Measurements from ENCODE around the gene EPOP.

Gene EPOP

DNA sequence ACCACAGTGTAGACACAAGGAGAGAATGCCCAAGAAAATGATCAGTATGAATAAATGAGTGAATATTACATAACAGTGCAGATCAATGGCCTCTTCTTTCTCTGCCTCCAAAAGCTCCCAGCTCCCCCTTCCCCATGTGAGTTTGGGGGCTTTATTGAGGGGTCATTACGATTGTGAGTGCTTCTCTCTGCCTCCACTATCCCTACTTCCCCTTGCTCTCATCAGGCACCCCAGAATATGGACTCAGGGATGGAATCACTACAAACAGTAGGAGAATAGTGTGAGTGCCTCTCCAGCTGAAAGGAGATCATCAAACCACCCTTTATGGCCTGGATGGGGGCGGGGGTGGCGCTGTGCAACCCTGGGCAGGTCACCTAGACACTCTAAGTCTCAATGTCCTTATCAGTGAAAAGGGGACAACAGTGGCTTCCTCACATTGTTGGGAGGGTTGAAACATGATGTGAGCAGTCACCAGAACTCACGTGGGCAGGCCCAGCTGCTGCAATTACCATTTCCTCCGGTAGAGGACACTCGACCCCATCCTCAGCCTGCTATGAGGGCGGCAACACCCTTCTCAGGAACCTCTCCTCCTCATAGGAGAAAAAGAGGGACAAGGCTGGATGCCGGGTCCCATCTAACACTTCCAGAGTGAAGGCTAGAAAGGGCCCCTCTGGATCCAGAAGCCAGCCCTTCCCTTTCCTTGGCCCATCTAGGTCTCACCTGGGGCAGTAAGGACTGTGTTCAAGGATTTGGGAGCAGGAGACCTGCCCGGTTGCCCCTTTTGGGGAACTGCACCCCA is 2.1 kb upstream of the EPOP start:
- no peak for FAIRE-seq
- DNase-seq (ENCODE audit: insufficient read length, low spot score), result peak; percentile 94

DNA sequence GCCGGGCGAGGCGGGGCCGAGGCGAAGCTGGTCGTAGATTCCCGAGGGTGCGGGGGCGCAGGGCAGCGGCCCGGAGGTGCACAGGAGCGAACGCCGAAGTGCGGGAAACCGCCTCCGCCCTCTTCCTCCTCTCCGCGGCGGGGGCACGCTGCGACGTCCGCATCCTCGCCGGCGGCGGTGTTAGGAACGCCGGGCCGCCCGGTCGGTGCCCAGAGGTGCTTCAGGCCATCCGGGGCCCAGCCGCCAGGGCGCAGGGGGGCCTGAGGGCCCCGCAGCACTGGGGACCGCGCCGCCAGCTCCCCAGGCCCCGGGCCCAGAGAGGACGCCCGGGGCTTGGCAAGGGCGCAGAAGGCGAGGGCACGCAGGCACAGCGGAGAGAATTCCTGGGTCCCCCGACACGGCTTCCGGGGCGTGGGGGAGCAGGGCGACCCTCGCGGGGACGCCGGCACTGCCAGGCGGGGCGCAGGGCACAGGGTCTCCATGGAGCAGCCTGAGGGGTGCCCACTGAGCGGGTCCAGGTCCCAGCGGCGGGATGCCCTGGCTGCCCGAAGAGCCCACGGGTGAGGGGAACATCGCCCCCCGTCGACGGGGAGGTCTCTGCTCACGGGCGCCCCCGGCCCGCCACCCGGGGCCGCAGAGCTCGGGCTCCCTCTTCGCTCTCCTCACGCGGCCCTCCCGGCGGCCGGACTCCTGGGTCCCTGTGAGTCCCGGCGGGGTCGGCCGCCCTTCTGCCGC is 576 bp downstream of the EPOP start:
- DNase-seq (ENCODE audit: insufficient read length, low spot score) (no peak), FAIRE-seq (no peak)

DNA sequence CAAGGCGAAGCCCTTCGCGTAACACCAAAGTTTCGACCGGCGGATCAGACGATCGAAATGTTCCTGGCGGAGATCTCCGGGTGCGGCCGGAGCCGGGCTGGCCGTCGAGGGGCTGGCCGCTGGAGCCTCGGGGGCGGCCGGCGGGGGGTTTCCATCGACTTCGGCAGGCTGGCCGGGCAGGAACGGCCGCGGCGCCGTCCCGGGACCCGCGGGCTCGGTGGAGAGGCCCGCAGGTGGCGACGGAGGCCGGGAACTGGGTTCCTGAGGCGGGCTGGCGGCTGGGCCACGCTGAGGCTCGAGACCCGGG is 1.1 kb downstream of the EPOP start:
- DNase-seq (ENCODE audit: insufficient read length, low spot score) (no peak), FAIRE-seq (no peak)

DNA sequence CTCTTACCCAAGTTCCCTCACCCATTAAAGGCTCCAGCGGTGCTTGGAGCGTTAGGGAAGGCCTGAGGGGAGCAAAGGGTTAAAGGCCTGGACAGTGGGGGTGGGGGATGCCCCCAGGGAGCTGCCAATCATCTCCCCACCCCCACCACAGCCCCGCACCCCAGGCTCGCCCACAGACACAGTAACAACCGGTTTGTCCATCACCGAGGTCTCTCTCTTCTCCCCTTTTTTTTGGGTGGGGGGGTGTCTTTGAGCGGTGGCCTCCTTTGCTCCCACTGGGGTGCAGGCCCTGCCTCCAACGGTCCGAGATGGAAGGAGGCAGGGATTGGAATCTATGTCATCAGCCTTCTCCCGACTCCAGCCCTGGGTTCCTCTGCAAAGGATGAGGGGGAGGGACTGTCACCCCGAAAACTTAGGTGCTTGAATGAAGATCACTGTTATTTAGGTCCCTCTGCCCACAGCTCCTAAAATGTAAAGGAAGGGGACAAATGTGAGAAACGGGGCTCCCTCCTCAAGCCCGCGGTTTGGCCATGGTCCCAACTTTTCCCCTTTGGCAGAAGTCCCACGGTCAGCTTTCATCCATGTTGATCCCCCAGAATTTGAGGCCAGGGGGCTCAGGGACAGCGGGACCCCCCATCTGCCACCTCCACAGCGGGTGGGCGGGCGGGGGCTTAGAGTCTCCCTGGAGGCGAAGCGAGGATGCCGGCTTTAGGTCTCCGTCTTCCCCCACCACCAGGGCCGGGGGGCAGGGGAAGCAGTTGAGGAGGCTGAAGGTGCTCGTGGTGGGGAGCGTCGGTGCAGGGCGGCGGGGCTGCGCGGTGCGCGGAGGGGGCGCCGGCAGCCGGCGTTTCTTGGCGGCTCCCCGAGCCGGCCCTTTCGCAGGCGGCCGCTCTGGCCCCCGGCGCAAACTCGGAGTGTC is 1.7 kb downstream of the EPOP start:
- no peak for FAIRE-seq
- DNase-seq (ENCODE audit: insufficient read length, low spot score), result no peak

DNA sequence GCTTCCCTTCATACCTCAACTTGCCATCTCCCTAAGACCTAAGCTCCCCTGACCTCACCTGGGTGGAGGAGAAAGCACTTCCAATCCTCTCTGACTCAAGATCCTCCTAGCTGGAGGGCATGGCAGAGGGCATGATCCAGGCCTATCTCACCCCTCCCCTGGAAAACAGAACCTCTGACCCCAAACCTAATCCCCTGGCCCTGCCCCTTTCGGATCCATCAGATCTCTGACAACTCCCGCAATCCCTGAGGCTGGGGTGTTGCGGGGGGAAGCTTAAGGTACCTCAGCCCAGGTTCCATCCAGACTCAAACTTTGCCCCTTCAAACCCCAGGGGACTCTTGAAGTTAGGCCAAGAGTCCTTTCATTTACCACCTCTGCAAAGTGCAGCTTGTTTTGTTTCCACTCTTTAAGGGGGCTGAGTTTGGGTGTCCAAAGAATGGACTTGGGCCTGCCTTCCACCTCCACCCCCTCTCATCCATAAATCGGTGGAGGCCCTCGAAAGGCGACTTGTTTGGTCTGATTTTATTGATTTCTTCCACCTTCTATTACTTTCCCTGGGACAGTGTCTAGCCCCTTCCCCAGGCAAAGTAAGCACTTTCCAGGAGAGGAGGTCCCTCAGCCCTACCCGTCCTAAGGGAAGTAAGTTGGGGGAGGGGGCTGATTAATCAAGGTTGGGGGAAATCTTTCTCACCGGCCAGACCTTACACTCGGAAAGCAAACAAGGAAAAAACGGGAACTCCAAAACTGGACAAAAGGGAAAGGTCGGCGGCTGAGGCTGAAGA is 2.6 kb downstream of the EPOP start:
- no peak for FAIRE-seq
- no peak for DNase-seq (ENCODE audit: insufficient read length, low spot score)

DNA sequence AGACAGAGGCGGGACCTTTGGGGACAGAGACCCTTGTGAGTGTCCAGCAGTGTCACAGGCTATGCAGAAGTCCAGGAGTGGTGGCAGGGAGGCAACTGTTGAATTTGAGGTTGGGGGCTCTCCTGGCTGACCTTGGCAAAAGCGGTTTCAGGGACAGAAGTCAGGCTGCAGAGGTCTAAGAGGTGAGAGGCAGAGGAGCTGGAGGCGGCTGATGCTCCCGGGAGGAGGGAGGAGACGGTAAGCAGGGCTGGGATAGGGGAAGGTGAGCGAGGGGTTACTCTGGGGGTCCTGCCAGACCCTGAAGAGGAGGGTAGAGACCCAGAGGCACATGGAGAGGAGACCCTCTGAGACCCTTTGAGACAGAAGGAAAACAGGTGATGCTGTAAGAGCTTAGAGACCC is 5.2 kb downstream of the EPOP start:
- FAIRE-seq, result no peak
- no peak for DNase-seq (ENCODE audit: insufficient read length, low spot score)

DNA sequence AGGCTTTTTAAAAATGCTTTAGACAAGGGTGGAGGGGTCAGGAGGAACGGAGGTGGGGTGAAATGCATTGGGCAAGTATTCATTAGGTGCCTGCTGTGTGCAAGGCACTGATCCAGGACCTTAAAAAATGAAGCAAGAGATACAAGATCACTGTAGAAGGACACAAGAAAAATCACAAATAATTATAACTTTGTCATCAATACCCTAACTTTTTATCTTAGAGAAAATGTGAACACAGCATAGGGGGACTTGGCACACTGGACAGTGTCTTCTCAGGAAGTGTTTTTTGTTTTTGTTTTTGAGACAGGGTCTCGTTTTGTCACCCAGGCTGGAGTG is 7.0 kb downstream of the EPOP start:
- FAIRE-seq, result no peak

DNA sequence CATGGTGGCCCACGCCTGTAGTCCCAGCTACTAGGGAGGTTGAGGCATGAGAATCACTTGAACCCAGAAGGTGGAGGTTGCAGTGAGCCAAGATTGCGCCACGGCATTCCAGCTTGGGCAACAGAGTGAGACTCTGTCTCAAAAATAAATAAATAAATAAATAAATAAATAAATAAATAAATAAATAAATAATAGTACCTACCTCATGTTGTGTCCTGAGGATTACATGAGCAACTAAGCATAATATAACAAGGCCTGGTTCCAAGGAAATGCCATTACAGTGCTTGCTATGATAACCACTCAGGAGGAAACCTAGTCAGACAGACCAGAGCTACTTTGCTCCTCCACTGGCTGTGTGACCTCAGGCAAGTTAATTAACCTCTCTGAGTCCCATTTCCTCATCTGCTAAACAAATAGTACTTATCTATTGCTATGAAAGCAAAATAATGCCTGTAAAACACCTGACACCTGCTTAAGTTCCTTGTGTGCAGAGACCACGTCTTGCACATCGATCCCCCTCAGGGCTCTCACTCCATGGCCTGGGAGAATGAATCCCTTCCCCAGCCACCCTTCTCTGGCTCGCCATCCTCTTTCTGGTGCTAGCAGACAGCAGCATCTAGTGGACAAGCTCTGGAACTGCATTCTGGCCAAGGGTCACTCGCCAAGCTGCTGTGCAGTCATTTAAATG is 7.5 kb downstream of the EPOP start:
- DNase-seq (ENCODE audit: insufficient read length, low spot score) (peak; percentile 92), FAIRE-seq (no peak)

More for the DNA sequence above, 7.0 kb downstream of the EPOP start:
- no peak for DNase-seq (ENCODE audit: insufficient read length, low spot score)

DNA sequence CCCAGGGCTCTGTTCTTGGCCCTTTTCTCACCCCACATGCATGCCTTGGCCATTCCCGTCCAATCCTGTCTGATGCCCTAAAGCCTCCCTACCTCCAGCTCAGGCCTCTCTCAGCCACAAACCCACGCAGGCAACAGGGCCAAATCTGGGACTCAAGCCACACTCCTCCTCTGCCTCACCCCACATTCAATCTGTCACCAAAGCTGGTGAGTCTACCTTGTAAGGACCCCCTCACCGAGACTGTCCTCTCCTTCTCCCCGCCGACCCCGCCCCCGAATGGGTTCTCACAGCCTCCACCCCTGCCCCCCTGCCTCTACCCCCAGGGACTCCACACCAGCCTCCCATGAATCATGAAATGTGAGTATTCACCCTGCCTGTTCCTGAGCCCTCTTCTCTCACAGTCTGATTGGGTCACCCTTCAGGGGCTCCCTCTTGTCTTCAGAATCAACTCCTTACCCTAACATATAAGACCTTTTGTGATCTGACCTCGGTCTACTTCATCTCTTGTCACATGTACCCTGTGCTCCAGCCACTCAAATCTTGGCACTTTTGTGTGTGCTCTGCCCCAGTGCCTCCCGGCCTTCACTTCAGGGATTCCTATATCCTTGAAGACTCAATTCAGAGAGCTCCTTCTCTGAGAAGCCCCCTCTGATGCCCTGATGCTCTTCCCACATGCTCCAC is 10.7 kb downstream of the EPOP start:
- DNase-seq (ENCODE audit: insufficient read length, low spot score) (no peak), FAIRE-seq (no peak)

DNA sequence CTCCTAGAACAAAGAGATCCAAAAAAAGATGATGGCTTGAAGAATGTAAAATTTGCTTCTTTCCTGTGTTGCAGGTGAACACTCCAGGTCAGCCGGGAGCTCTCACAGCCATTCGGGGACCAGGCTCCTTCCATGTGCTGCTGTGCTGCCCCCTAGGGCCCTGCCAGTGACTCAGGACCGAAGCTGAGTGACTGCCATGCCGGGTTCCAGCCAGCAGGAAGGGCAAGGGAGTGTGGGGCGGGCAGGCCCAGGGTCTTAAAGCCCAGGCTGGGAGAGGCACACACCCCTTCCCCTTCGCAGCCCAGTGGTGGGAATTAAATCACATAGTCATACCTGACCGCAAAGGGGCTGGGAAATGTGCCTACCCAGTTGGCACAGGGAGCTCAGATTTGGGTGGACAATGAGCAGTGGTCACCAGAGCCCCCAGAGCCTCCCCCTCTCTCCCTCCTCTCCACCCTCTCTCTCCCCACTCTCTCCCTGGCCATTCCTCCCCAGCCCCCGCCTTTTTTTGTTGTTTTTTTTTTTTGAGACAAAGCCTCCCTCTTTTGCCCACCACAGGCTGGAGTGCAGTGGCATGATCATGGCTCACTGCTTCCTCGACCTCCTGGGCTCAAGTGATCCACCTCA is 11.5 kb downstream of the EPOP start:
- DNase-seq (ENCODE audit: insufficient read length, low spot score) (peak; percentile 87), FAIRE-seq (no peak)

DNA sequence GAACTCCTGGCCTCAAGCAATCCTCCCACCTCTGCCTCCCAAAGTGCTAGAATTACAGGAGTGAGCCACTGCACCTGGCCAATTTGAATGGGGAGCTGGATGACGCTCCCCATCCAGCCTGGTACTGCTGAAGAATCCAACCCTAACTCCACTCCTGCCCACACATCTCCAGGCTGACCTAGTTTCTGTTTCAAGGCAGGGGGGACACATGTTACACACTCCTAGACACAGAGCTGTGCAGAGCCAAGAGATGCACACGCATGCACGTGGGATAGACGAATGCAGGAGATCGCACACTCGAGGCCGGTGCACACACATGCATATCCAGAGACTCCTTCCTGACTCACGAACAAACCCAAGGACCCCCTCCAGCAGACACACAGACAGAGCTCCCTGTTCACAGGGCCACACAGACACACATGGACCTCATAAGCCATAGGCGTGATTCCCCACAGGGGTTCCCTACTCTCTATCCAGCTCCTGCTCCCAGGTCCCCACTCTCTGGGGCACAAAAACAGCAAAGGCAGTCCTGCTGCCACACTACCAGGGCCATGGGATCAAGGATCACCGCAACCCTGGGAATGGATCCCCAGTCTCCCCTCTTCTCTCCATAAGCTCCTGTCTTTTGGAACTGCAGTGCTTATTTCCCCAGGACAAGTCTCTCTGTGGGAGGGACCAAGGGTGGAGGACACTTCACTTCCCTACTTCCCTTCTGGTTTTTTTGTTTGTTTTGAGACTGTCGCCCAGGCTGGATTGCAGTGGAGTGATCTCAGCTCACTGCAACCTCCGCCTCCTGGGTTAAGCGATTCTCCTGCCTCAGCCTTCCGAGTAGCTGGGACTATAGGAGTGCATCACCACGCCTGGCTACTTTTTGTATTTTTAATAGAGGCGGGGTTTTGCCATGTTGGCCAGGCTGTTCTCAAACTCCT is 14.4 kb downstream of the EPOP start:
- FAIRE-seq, result no peak
- no peak for DNase-seq (ENCODE audit: insufficient read length, low spot score)

DNA sequence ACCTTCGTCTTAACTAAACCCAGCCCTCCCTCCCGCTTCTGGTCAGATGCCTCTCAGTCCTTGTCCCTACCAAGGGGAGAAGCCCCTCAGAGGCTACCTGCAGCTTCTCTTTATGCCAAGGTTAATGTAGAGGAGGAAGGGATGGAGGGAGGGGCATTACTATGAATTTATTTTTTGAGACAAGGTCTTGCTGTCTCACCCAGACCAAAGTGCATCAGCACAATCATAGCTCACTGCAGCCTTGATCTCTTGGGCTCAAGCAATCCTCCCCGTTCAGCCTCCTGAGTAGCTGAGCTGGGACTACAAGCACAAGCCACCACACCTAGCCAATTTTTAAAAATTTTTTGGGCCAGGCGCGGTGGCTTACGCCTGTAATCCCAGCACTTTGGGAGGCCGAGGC is 15.3 kb downstream of the EPOP start:
- DNase-seq (ENCODE audit: insufficient read length, low spot score), result no peak
- FAIRE-seq, result no peak

DNA sequence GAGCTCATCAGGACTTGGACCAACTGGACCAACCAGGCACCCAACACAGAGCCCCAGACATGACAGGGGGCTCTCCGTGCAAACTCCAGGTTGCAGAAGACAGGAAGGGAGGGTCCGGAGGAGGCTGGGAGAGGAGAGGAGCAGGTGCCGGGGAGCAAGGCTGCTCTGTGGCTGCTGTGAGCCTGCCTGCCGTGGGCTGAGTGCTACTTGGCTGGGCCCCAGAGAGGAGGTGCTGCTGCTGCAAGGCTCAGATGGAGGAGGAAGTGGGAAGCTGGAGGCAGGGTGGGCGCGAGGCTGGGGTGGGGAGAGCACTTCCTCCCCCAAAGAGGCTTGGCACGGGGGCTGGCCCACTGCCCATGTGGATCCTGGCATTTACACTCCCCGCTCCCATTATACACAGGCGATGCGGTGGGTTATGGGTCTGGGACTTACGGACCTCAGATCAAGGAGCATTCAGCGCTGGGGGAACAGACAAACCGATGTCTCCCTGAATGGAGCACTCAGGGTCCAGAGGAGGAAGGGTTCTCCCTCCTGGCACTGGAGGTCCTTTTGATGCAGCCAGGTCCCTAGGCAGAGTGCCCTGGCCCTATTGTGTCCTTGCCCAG is 15.9 kb downstream of the EPOP start:
- FAIRE-seq (no peak), DNase-seq (ENCODE audit: insufficient read length, low spot score) (no peak)

DNA sequence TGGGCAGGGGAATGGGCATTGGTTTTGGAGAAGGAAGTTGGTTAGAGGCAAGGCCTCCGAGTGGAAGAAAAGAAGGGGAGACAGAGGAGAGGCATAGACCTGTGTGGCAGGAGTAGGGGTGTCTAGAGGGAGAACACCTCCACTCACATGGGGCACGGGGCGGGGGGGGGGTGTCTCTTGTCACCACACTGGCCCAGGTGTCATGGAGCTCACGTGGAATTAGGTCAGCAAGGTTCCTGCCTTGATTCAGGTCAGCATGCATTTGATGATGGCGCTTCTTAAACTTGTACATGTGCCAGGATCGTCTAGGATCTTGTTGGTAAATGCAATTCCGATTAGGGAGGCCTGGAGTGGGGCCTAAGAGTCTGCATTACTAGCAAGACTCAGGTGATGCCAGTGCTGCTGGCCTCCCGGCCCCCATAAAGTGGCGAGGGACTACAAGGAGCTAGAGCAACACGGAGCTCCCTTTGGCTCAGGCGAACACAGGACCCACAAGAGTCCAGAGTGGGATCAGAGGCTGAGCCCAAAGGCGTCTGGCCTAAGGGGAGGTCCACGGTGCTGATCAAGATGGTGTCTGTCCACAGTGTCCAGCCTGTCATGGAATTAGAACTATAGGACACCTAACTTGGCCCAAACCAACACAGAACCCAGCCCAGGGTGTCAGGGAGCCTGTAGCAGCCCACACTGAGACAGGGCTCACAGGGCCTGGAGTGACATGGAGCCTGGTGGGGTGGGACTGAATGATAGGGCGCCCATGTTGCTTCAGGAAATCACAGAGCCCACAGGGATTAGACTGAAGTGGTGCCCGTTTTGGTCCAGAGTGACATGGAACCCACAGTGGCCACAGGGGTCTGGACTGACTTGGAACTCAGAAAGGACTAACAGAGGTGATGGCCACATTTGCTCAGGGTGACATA is 16.7 kb downstream of the EPOP start:
- DNase-seq (ENCODE audit: insufficient read length, low spot score), result no peak

DNA sequence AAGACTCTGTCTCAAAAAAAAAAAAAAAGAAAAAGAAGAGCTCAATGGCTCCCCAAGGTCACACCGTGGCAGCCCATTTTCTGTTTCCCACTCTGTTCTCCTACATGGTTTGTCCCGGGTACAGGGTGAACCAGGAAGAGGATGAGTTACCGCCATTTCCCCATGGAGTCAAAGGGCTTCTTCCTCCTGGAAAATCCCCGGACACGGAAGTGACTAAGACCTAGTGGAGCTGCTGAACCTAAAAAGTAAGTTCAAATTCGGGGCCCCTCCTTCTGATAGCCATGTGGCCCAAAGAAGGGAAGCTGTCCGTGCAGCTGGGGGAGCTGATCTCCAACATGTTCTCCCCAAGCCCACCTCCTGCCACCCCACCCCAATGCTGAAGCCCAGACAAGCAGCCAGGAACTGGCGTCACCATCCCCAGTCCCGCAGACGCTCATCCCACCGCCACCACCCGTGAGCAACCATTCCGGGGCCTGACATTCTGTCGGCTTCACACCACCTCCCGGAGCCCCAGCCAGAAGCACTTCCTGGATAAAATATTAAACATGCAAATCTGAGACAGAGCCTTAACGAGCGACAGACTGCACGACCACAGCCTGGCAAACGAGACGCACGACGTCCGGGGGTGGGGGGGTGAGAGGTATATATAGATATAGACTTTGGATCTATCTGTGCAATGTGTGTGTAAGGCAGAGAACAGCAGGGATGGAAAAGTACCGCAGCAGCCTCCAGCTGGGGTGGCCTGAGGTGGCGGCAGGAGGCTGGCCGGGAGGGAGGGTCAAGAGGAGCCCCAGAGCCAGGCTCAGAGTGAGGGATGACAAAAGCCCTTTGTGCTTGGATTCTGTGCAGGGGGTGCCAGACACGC is 17.6 kb downstream of the EPOP start:
- no peak for FAIRE-seq
- no peak for DNase-seq (ENCODE audit: insufficient read length, low spot score)

More for the DNA sequence above, 16.7 kb downstream of the EPOP start:
- no peak for FAIRE-seq

Data from HTR-8/SVneo (cell line).